ENCODE results near the gene ARAP3. TPM values are rescaled to one million over a fixed set of nuclear protein-coding genes. Genes with fewer than 3 reads are reported as not detected.

The ARAP3 gene
- total RNA-seq, 1 donor from 2014 or later: 239 TPM

- Mint-ChIP-seq H3K36me3 (ENCODE audit: low read depth, unreplicated experiment) (peaks cover 61% of the 10 kb centered on the region), H3K9me3 (ENCODE audit: unreplicated experiment) (no peaks in the 10 kb centered on the region), H3K4me1 (ENCODE audit: unreplicated experiment) (peaks cover 24% of the 10 kb centered on the region), H3K4me3 (ENCODE audit: unreplicated experiment) (peak overlapping the region; percentile 81), H3K27me3 (ENCODE audit: unreplicated experiment) (peaks cover 23% of the 10 kb centered on the region), H3K27ac (ENCODE audit: unreplicated experiment) (peak overlapping the region; percentile 74)
- TF ChIP-seq CTCF (IDR thresholded peaks at IDR 0.05; ENCODE audit: unreplicated experiment): no peak
- no peak for DNase-seq (ENCODE audit: low spot score)
These were observed 30.3 kb downstream of the ARAP3 start for GRCh38 chr5:141651728-141652105.

GRCh38 chr5:141650851-141651727 is 30.9 kb downstream of the ARAP3 start, which contains the start of gene FCHSD1:
TSS of gene FCHSD1 (minus strand) at chr5:141651418. CDS start at chr5:141651368, 50 bp downstream.
- peak within 1 kb of the TSS; percentile 96 for H3K4me3 Mint-ChIP-seq (ENCODE audit: unreplicated experiment)
- peaks cover 61% of the 10 kb centered on the region for H3K36me3 Mint-ChIP-seq (ENCODE audit: low read depth, unreplicated experiment)
- TF ChIP-seq CTCF (IDR thresholded peaks at IDR 0.05; ENCODE audit: unreplicated experiment): no peak
- DNase-seq (ENCODE audit: low spot score): peak; percentile 96
- no peaks in the 10 kb centered on the region for H3K9me3 Mint-ChIP-seq (ENCODE audit: unreplicated experiment)
- H3K4me1 Mint-ChIP-seq (ENCODE audit: unreplicated experiment): peaks cover 24% of the 10 kb centered on the region
- peaks cover 21% of the 10 kb centered on the region for H3K27me3 Mint-ChIP-seq (ENCODE audit: unreplicated experiment)
- peak within 1 kb of the TSS; percentile 74 for H3K27ac Mint-ChIP-seq (ENCODE audit: unreplicated experiment)

- TF ChIP-seq CTCF (IDR thresholded peaks at IDR 0.05; ENCODE audit: unreplicated experiment): no peak
- no peak overlapping the region for H3K27ac Mint-ChIP-seq (ENCODE audit: unreplicated experiment)
- H3K4me1 Mint-ChIP-seq (ENCODE audit: unreplicated experiment): peaks cover 19% of the 10 kb centered on the region
- H3K36me3 Mint-ChIP-seq (ENCODE audit: low read depth, unreplicated experiment): peaks cover 55% of the 10 kb centered on the region
- no peak for DNase-seq (ENCODE audit: low spot score)
- no peaks in the 10 kb centered on the region for H3K9me3 Mint-ChIP-seq (ENCODE audit: unreplicated experiment)
- H3K4me3 Mint-ChIP-seq (ENCODE audit: unreplicated experiment): peak overlapping the region; percentile 85
- H3K27me3 Mint-ChIP-seq (ENCODE audit: unreplicated experiment): peaks cover 15% of the 10 kb centered on the region
These were observed 32.1 kb downstream of the ARAP3 start for GRCh38 chr5:141649972-141650371.

GRCh38 chr5:141649056-141649688 is 32.9 kb downstream of the ARAP3 start:
- no peak for DNase-seq (ENCODE audit: low spot score)
- H3K27me3 Mint-ChIP-seq (ENCODE audit: unreplicated experiment): peaks cover 12% of the 10 kb centered on the region
- H3K36me3 Mint-ChIP-seq (ENCODE audit: low read depth, unreplicated experiment): peaks cover 51% of the 10 kb centered on the region
- H3K9me3 Mint-ChIP-seq (ENCODE audit: unreplicated experiment): no peaks in the 10 kb centered on the region
- no peak for TF ChIP-seq CTCF (IDR thresholded peaks at IDR 0.05; ENCODE audit: unreplicated experiment)
- H3K27ac Mint-ChIP-seq (ENCODE audit: unreplicated experiment): peak overlapping the region; percentile 67
- H3K4me1 Mint-ChIP-seq (ENCODE audit: unreplicated experiment): peaks cover 19% of the 10 kb centered on the region
- H3K4me3 Mint-ChIP-seq (ENCODE audit: unreplicated experiment): no peak overlapping the region

- H3K4me3 Mint-ChIP-seq (ENCODE audit: unreplicated experiment): peak overlapping the region; percentile 12
- no peak for TF ChIP-seq CTCF (IDR thresholded peaks at IDR 0.05; ENCODE audit: unreplicated experiment)
- H3K36me3 Mint-ChIP-seq (ENCODE audit: low read depth, unreplicated experiment): peaks cover 43% of the 10 kb centered on the region
- no peak for DNase-seq (ENCODE audit: low spot score)
- H3K27ac Mint-ChIP-seq (ENCODE audit: unreplicated experiment): no peak overlapping the region
- no peaks in the 10 kb centered on the region for H3K9me3 Mint-ChIP-seq (ENCODE audit: unreplicated experiment)
- peaks cover 19% of the 10 kb centered on the region for H3K4me1 Mint-ChIP-seq (ENCODE audit: unreplicated experiment)
- H3K27me3 Mint-ChIP-seq (ENCODE audit: unreplicated experiment): peaks cover 7% of the 10 kb centered on the region
These were observed 34.2 kb downstream of the ARAP3 start for GRCh38 chr5:141647851-141648250.

All from endothelial cell (in vitro differentiated cells).